Uterus (tissue), 4 donors: ENCODE data around the gene FAM187B. TPM values are rescaled to one million over a fixed set of nuclear protein-coding genes. Genes with fewer than 3 reads are reported as not detected.

Experiments used
- DNase-seq, 2 donors: peaks; one replicate each; pipeline ENCODE4 v3.0.0-alpha.2; 2019 to 2020
- H3K27ac ChIP-seq, 2 donors: fragments of 200-600 bp; sonication (generic); 1 replicate in 1 of 2; 2 replicates in 1 of 2; pipeline ENCODE4 v1.5.1; 2016 to 2018
- H3K27me3 ChIP-seq, 2 donors: fragments of 200-600 bp; sonication (generic); one replicate each; pipeline ENCODE4 v1.5.1; 2018 to 2019; ENCODE audit warnings: control low read depth in 1 of 2
- H3K36me3 ChIP-seq, 2 donors: fragments of 200-600 bp; sonication (generic); one replicate each; pipeline ENCODE4 v1.5.1; 2019; ENCODE audit warnings: control low read depth in 1 of 2
- H3K4me1 ChIP-seq, 2 donors: fragments of 200-600 bp; sonication (generic); one replicate each; pipeline ENCODE4 v1.5.1; 2018 to 2019; ENCODE audit warnings: control low read depth in 1 of 2
- H3K4me3 ChIP-seq, 2 donors: fragments of 200-600 bp; sonication (generic); 1 replicate in 1 of 2; 2 replicates in 1 of 2; pipeline ENCODE4 v1.5.1; 2018 to 2019; ENCODE audit warnings: mild to moderate bottlenecking in 1 of 2
- H3K9me3 ChIP-seq, 2 donors: fragments of 200-600 bp; sonication (generic); one replicate each; pipeline ENCODE4 v1.5.1; 2019; ENCODE audit warnings: control low read depth in 1 of 2
- CTCF ChIP-seq, 4 experiments: fragments of 200-600 bp in 2 of 4; fragments of 450-650 bp in 2 of 4; sonication (generic) in 2 of 4; IDR thresholded peaks; one replicate each; pipeline ENCODE4 v1.5.1; 2016 to 2019; ENCODE audit warnings: antibody characterized with exemption in 4 of 4, mild to moderate bottlenecking in 2 of 4, moderate library complexity in 1 of 4
- POLR2A ChIP-seq, 2 donors: fragments of 450-650 bp; IDR thresholded peaks; one replicate each; pipeline ENCODE4 v1.6.1; 2016; ENCODE audit warnings: antibody characterized with exemption in 2 of 2, mild to moderate bottlenecking in 1 of 2, moderate library complexity in 1 of 2
- intact Hi-C: fragments of 100-400 bp; cut with DNase I; formaldehyde crosslinking; loops from one replicate; pipeline ENCODE4 v1.15.1; 2023; ENCODE audit warnings: low total_unique reads
- total RNA-seq, 4 donors: library from RNA; depleted of rRNA in 3 of 4; stranded (reverse); fragments of >200 nt in 3 of 4; gene quantifications; one replicate each; pipeline versions ENCODE4 v1.1.0 to v1.2.4, GENCODE V29; 2014 to 2023
- donor health status: DM: yes; HTN: yes; CAD: no.

Gene FAM187B
- total RNA-seq, 4 donors from 2014 or later: 0.21 TPM; not detected in 3

- no peak for DNase-seq
- intact Hi-C loops: no loop called here
- Histone ChIP-seq H3K4me1 (no peaks in the 10 kb centered on the region), H3K4me3 (no peak overlapping the region), H3K27me3 (no peaks in the 10 kb centered on the region), H3K36me3 (no peaks in the 10 kb centered on the region), H3K27ac (peak overlapping the region in 1 of 2 donors; percentile 61), H3K9me3 (no peaks in the 10 kb centered on the region)
- TF ChIP-seq POLR2A (IDR thresholded peaks at IDR 0.05): no peak
Measured at GRCh38 chr19:35214766-35215422, 13.6 kb downstream of the FAM187B start.

GRCh38 chr19:35213663-35214632 is 14.6 kb downstream of the FAM187B start:
- no peak overlapping the region for H3K4me3 ChIP-seq

GRCh38 chr19:35212241-35212640 is 16.3 kb downstream of the FAM187B start:
- no peak for DNase-seq
- TF ChIP-seq POLR2A (IDR thresholded peaks at IDR 0.05) (no peak), CTCF (IDR thresholded peaks at IDR 0.05) (no peak)
- Histone ChIP-seq H3K4me3 (no peak overlapping the region), H3K4me1 (no peaks in the 10 kb centered on the region), H3K27me3 (no peaks in the 10 kb centered on the region), H3K27ac (peak overlapping the region in 1 of 2 donors; percentile 30), H3K36me3 (no peaks in the 10 kb centered on the region), H3K9me3 (no peaks in the 10 kb centered on the region)
- intact Hi-C loops: no loop called here

More at GRCh38 chr19:35213663-35214632, 14.6 kb downstream of the FAM187B start:
- Histone ChIP-seq H3K27me3 (no peaks in the 10 kb centered on the region), H3K36me3 (no peaks in the 10 kb centered on the region), H3K4me1 (no peaks in the 10 kb centered on the region), H3K9me3 (no peaks in the 10 kb centered on the region), H3K27ac (peak overlapping the region; percentile 66 to 69)
- intact Hi-C loops: no loop called here
- peak; percentile 28 to 81 for DNase-seq
- TF ChIP-seq POLR2A (IDR thresholded peaks at IDR 0.05): no peak
- TF ChIP-seq CTCF (IDR thresholded peaks at IDR 0.05): no peak

- no peak overlapping the region for H3K4me3 ChIP-seq
- intact Hi-C loops: no loop called here
- TF ChIP-seq CTCF (IDR thresholded peaks at IDR 0.05) (no peak), POLR2A (IDR thresholded peaks at IDR 0.05) (no peak)
- no peaks in the 10 kb centered on the region for H3K36me3 ChIP-seq
- no peaks in the 10 kb centered on the region for H3K4me1 ChIP-seq
- H3K9me3 ChIP-seq: no peaks in the 10 kb centered on the region
- H3K27me3 ChIP-seq: no peaks in the 10 kb centered on the region
- peak; percentile 23 to 48 for DNase-seq
- H3K27ac ChIP-seq: peak overlapping the region in 1 of 2 donors; percentile 30
Measured at GRCh38 chr19:35211545-35212230, 16.9 kb downstream of the FAM187B start.

GRCh38 chr19:35209646-35210045 is 18.9 kb downstream of the FAM187B start:
- no peaks in the 10 kb centered on the region for H3K27me3 ChIP-seq
- H3K4me3 ChIP-seq: no peak overlapping the region
- H3K9me3 ChIP-seq: no peaks in the 10 kb centered on the region
- H3K36me3 ChIP-seq: no peaks in the 10 kb centered on the region
- H3K4me1 ChIP-seq: no peaks in the 10 kb centered on the region
- no peak for DNase-seq
- TF ChIP-seq POLR2A (IDR thresholded peaks at IDR 0.05) (no peak), CTCF (IDR thresholded peaks at IDR 0.05) (no peak)
- intact Hi-C loops: no loop called here
- H3K27ac ChIP-seq: no peak overlapping the region
